Measurements from ENCODE around the gene SPAG17. TPM values are rescaled to one million over a fixed set of nuclear protein-coding genes. Genes with fewer than 3 reads are reported as not detected.

SPAG17 gene
- total RNA-seq, 1 donor from 2014 or later, result 5.6 TPM

DNA sequence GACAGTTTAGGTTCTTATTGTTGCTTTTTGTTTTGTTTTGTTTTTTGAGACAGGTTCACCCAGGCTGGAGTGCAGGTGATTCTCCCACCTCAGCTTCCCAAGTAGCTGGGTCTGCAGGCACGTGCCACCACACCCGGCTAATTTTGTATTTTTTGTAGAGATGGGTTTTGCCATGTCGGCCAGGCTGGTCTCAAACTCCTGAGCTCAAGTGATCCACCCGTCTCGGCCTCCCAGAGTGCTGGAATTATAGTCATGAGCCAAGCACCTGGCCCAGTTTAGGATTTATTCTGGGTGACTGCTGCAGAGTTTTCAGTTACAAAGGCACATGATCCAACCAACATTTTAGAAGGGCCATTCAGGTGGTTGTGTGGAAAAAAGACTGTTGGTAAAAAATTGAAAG is 102.0 kb downstream of the SPAG17 start:
- Mint-ChIP-seq H3K9me3 (peaks cover 4% of the 10 kb centered on the region), H3K27me3 (no peaks in the 10 kb centered on the region), H3K36me3 (peaks cover 3% of the 10 kb centered on the region), H3K4me3 (no peak overlapping the region), H3K27ac (no peak overlapping the region), H3K4me1 (ENCODE audit: unreplicated experiment) (peaks cover 8% of the 10 kb centered on the region)
- no peak for DNase-seq (ENCODE audit: extremely low spot score, unreplicated experiment)
- TF ChIP-seq, protein P1, sequence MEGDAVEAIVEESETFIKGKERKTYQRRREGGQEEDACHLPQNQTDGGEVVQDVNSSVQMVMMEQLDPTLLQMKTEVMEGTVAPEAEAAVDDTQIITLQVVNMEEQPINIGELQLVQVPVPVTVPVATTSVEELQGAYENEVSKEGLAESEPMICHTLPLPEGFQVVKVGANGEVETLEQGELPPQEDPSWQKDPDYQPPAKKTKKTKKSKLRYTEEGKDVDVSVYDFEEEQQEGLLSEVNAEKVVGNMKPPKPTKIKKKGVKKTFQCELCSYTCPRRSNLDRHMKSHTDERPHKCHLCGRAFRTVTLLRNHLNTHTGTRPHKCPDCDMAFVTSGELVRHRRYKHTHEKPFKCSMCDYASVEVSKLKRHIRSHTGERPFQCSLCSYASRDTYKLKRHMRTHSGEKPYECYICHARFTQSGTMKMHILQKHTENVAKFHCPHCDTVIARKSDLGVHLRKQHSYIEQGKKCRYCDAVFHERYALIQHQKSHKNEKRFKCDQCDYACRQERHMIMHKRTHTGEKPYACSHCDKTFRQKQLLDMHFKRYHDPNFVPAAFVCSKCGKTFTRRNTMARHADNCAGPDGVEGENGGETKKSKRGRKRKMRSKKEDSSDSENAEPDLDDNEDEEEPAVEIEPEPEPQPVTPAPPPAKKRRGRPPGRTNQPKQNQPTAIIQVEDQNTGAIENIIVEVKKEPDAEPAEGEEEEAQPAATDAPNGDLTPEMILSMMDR (conservative IDR thresholded peaks at IDR 0.05), result no peak

DNA sequence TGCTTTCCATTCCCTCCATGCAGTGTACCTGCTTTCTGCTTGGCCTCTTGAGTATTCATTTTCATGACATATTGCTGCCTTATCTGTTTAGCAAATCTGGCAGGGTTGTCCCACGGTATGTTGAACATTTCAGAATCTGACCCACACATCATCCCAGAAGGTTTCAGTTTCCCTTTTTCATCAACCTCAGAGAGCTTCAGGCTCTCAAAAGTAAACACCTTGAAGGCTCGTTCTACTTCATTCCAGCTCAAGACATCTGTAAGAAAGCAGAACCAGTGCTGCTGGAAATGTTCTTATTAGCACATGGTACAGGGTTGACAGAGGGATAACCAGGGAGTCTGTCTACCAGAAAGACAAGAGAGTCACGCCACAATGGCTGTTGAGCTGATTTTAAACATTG is 103.6 kb downstream of the SPAG17 start:
- peak overlapping the region; percentile 44 for H3K27ac Mint-ChIP-seq
- DNase-seq (ENCODE audit: extremely low spot score, unreplicated experiment), result no peak
- TF ChIP-seq, protein P1 (conservative IDR thresholded peaks at IDR 0.05), result no peak
- H3K4me3 Mint-ChIP-seq, result peak overlapping the region; percentile 42
- H3K9me3 Mint-ChIP-seq, result peaks cover 4% of the 10 kb centered on the region
- H3K27me3 Mint-ChIP-seq, result no peaks in the 10 kb centered on the region
- H3K4me1 Mint-ChIP-seq (ENCODE audit: unreplicated experiment), result peaks cover 16% of the 10 kb centered on the region
- peaks cover 3% of the 10 kb centered on the region for H3K36me3 Mint-ChIP-seq

DNA sequence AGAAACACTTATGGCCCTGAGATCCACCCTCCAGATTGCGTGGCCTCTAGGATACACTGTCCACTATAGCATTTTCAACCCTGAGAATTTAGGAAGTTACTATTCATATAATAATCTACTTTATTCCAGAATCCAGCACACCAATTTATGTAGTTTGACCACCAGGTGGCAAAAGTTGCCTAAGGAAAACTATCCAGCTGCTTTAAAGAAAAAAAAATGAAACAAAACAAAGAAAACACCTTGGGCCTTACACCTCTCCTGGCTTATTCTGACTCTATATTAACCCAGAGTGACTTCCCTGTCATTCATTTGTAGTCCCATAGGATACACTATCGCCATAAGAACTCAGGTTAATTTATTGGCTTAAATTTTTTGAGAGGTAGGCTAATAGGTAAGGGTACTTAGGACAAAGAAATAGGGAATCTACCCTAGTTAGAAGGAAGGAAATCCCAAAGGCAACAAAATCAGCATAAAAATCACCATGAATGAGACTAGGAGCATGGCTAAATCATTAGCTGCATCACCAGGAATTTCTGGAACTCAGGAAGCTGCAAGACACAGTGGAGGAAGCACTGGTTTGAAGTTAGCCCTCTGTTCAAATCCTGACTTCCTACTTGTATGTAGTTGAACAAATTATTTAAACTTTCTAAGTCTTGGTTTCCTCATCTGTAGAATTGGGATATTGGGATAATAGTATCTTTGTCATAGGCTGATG is 107.5 kb downstream of the SPAG17 start:
- H3K27ac Mint-ChIP-seq, result no peak overlapping the region
- DNase-seq (ENCODE audit: extremely low spot score, unreplicated experiment), result no peak
- H3K36me3 Mint-ChIP-seq, result peaks cover under 1% of the 10 kb centered on the region

DNA sequence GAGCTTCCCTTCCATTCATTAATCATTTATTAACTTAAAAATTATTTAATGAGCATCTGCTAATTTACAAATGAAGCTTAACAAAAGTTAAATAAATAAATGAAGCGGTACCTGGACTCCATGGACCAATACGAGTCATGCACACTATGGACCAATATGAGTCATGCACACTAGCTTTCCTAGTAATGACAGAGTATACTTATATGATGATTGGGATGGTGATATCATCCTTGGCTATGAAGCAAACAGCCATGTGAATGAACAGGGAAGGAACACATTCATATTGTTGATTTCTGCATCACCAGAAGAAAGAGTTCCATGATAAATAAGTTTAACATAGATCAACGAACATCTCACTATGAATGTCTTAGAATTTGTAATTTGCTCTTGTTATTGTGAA is 109.9 kb downstream of the SPAG17 start:
- Mint-ChIP-seq H3K27me3 (no peaks in the 10 kb centered on the region), H3K9me3 (no peaks in the 10 kb centered on the region)
- TF ChIP-seq, protein P1 (conservative IDR thresholded peaks at IDR 0.05), result no peak

More for the DNA sequence above, 107.5 kb downstream of the SPAG17 start:
- H3K4me1 Mint-ChIP-seq (ENCODE audit: unreplicated experiment), result peaks cover 26% of the 10 kb centered on the region
- H3K27me3 Mint-ChIP-seq, result no peaks in the 10 kb centered on the region
- H3K4me3 Mint-ChIP-seq, result no peak overlapping the region
- H3K9me3 Mint-ChIP-seq, result peaks cover 4% of the 10 kb centered on the region
- TF ChIP-seq, protein P1 (conservative IDR thresholded peaks at IDR 0.05), result peak; percentile 76

DNA sequence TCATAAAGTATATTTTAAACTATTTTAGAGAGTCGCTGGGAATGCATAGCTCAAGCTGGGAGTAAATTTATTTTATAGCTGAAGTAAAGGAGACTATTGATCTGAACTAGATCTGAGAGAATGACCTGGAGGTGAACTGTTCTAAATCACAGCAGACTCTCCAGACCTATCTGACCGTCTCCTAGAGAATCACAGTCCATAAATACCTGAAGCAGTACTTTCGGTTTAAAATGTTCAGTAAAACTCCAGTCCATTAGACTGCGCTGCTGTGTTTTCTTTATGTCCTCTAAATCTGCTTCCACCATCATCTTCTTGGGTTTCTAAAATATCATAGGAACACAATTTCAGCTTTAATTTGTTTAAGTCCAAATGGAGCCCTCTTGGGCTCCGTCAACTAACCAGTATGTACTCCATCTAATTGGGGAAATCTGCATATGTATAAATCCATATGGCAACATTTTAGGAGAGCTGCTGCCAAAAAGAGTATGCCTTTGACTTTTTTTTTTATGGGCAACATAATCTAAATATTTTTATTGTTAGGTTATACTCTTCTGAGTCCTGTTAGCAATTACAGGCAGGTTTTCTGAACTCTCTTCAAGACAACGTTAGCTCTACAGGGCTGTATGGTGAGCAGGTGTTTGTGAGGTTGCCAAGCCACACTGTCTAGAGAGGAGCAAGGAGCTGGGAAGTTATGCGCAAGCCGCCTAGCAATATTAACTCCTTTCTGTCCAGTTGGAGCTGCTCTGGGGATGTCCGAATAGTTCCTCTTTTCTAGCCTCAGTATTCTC is 111.2 kb downstream of the SPAG17 start:
- Mint-ChIP-seq H3K9me3 (no peaks in the 10 kb centered on the region), H3K27ac (no peak overlapping the region)

More for the DNA sequence above, 109.9 kb downstream of the SPAG17 start:
- H3K36me3 Mint-ChIP-seq, result no peaks in the 10 kb centered on the region
- H3K27ac Mint-ChIP-seq, result no peak overlapping the region
- no peak for DNase-seq (ENCODE audit: extremely low spot score, unreplicated experiment)
- no peak overlapping the region for H3K4me3 Mint-ChIP-seq
- peaks cover 18% of the 10 kb centered on the region for H3K4me1 Mint-ChIP-seq (ENCODE audit: unreplicated experiment)

More for the DNA sequence above, 111.2 kb downstream of the SPAG17 start:
- TF ChIP-seq, protein P1 (conservative IDR thresholded peaks at IDR 0.05), result no peak
- Mint-ChIP-seq H3K36me3 (no peaks in the 10 kb centered on the region), H3K27me3 (no peaks in the 10 kb centered on the region), H3K4me1 (ENCODE audit: unreplicated experiment) (peaks cover 18% of the 10 kb centered on the region), H3K4me3 (no peak overlapping the region)
- DNase-seq (ENCODE audit: extremely low spot score, unreplicated experiment), result no peak
